NCI-H1092 (cell line): ENCODE data around the gene SLC39A13.

Experiments used
- DNase-seq: peaks from one replicate; lab custom pipeline; 2025; lab: John Stamatoyannopoulos, UW

The SLC39A13 gene

DNA sequence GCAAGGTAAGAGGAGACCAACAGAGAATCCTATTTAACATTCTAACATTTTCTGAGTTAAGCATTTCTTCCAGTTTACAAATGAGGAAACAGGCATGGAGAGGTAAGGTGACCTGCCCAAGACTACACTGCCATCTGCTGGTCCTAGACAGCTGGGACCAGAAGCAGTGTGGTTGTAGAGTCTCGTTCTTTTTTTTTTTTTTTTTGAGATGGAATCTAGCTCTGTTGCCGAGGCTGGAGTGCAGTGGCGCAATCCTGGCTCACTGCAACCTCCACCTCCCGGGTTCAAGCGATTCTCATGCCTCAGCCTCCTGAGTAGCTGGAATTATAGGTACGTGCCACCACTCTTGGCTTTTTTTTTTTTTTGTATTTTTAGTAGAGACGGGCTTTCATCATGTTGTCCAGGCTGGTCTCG, 45.9 kb downstream of the SLC39A13 start:
- DNase-seq, result peak; percentile 80

DNA sequence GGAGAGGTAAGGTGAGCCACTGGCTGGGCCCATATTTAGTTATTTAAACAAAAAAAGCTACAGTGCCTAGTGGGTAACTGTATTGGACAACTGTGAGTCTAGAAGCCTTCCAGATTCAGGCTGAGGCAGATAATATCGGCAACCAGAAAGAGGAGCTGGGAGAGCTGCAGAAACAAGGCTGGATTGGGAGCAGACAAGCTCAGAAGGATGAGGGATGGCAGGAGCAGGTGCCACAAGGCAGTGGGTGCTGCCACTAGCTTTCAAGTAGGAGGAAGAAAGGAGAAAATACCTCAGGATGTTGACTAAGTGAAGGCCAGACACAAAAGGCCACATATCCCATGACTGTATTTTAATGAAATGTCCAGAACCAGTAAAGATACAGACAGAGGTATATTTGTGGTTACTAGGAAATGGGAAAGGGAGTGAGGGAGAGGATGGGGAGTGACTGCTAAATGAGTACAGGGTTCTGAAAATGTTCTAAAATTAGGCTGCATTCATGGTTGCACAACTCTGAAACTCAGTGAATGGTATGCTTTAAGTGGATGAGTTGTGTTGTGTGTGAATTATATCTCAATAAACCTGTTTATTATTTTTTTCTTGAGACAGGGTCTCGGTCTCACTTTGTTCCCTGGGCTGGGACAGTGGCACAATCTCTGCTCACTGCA, 52.3 kb downstream of the SLC39A13 start:
- no peak for DNase-seq

DNA sequence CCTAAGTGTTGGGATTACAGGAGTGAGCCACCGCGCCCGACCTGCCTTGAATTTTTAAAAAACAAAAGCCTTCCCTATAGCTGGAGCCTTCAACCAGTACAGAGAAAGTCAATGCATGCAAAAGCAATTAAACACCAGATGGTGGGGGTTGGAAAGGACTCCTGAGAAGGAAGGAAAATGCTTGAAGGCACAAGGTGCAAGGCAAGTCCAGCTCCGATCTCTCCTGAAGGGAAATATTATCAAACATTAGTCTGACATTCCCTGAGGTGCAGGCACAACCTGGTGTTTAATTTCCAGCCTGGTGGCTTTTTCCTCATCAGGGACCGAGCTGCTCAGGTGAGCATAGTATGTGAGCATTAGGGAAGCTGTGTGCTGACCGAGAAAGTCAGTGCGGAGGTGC, 53.5 kb downstream of the SLC39A13 start:
- DNase-seq, result no peak

DNA sequence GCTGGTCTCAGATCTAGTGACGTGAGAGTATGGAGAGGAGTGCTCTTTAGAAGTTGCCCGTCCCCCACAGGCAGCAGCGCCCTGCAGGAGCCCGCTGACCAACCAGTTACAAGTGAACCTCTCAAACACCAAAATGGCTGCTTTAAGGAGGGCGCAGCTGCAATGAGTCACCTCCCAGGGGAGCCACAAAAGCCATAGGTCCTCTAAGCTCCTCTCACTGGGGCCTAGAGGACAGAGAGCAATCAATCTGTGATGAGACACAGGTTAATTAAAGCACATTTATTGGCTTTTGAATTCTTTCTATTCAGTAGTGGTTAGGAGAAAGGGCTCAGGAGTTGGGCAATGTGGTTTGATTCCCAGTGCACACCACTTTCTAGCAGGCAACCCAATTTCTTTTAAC, 56.1 kb downstream of the SLC39A13 start:
- DNase-seq, result peak; percentile 91
